ENCODE measurements around the gene BCAR3.

The BCAR3 gene

GRCh38 chr1:93588206-93588605, 93.4 kb downstream of the BCAR3 start:
- no peak overlapping the region for H3K4me2 ChIP-seq (ENCODE audit: low read depth, low read length, poor library complexity, severe bottlenecking)
- no peaks in the 10 kb centered on the region for H3K36me3 ChIP-seq (ENCODE audit: low read length)
- H3K27me3 ChIP-seq (ENCODE audit: low read length): no peaks in the 10 kb centered on the region
- H3K4me3 ChIP-seq (ENCODE audit: insufficient read depth, low read length, poor library complexity, severe bottlenecking): no peak overlapping the region
- H3K9ac ChIP-seq (ENCODE audit: low read length): no peak overlapping the region
- H3F3A ChIP-seq (ENCODE audit: insufficient read depth): no peaks in the 10 kb centered on the region
- H3K79me2 ChIP-seq (ENCODE audit: insufficient read depth, low read length): no peaks in the 10 kb centered on the region
- TF ChIP-seq EZH2phosphoT487 (conservative IDR thresholded peaks at IDR 0.05; ENCODE audit: low read length) (no peak), CTCF (IDR thresholded peaks at IDR 0.05; ENCODE audit: insufficient read depth, low read length, poor library complexity, severe bottlenecking) (no peak)
- H2AFZ ChIP-seq (ENCODE audit: low read depth, low read length, severe bottlenecking): no peak overlapping the region
- no peaks in the 10 kb centered on the region for H3K9me2 ChIP-seq (replicated peaks; ENCODE audit: insufficient read depth, low read length)
- no peaks in the 10 kb centered on the region for H4K20me1 ChIP-seq (ENCODE audit: low read depth, low read length)
- no peak overlapping the region for H3K27ac ChIP-seq (ENCODE audit: low read depth, low read length)
- H3K9me3 ChIP-seq (ENCODE audit: insufficient read depth, low read length): no peaks in the 10 kb centered on the region

GRCh38 chr1:93587354-93587753, 94.3 kb downstream of the BCAR3 start:
- no peak overlapping the region for H3K27ac ChIP-seq (ENCODE audit: low read depth, low read length)
- no peaks in the 10 kb centered on the region for H3K9me3 ChIP-seq (ENCODE audit: insufficient read depth, low read length)
- H4K20me1 ChIP-seq (ENCODE audit: low read depth, low read length): no peaks in the 10 kb centered on the region
- H3K79me2 ChIP-seq (ENCODE audit: insufficient read depth, low read length): no peaks in the 10 kb centered on the region
- no peak overlapping the region for H3K9ac ChIP-seq (ENCODE audit: low read length)
- no peak overlapping the region for H3K4me3 ChIP-seq (ENCODE audit: insufficient read depth, low read length, poor library complexity, severe bottlenecking)
- TF ChIP-seq EZH2phosphoT487 (conservative IDR thresholded peaks at IDR 0.05; ENCODE audit: low read length) (no peak), CTCF (IDR thresholded peaks at IDR 0.05; ENCODE audit: insufficient read depth, low read length, poor library complexity, severe bottlenecking) (no peak)
- no peaks in the 10 kb centered on the region for H3K27me3 ChIP-seq (ENCODE audit: low read length)
- H3K36me3 ChIP-seq (ENCODE audit: low read length): no peaks in the 10 kb centered on the region
- H3K9me2 ChIP-seq (replicated peaks; ENCODE audit: insufficient read depth, low read length): no peaks in the 10 kb centered on the region
- H3F3A ChIP-seq (ENCODE audit: insufficient read depth): no peaks in the 10 kb centered on the region
- no peak overlapping the region for H2AFZ ChIP-seq (ENCODE audit: low read depth, low read length, severe bottlenecking)
- H3K4me2 ChIP-seq (ENCODE audit: low read depth, low read length, poor library complexity, severe bottlenecking): no peak overlapping the region

GRCh38 chr1:93585059-93585966, 96.3 kb downstream of the BCAR3 start:
- H4K20me1 ChIP-seq (ENCODE audit: low read depth, low read length): no peaks in the 10 kb centered on the region
- no peak overlapping the region for H3K27ac ChIP-seq (ENCODE audit: low read depth, low read length)
- no peak overlapping the region for H3K4me3 ChIP-seq (ENCODE audit: insufficient read depth, low read length, poor library complexity, severe bottlenecking)
- H3F3A ChIP-seq (ENCODE audit: insufficient read depth): no peaks in the 10 kb centered on the region
- no peaks in the 10 kb centered on the region for H3K9me3 ChIP-seq (ENCODE audit: insufficient read depth, low read length)
- no peak overlapping the region for H3K4me2 ChIP-seq (ENCODE audit: low read depth, low read length, poor library complexity, severe bottlenecking)
- H3K79me2 ChIP-seq (ENCODE audit: insufficient read depth, low read length): no peaks in the 10 kb centered on the region
- H3K9ac ChIP-seq (ENCODE audit: low read length): no peak overlapping the region
- no peaks in the 10 kb centered on the region for H3K36me3 ChIP-seq (ENCODE audit: low read length)
- no peak overlapping the region for H2AFZ ChIP-seq (ENCODE audit: low read depth, low read length, severe bottlenecking)
- H3K27me3 ChIP-seq (ENCODE audit: low read length): no peaks in the 10 kb centered on the region
- TF ChIP-seq EZH2phosphoT487 (conservative IDR thresholded peaks at IDR 0.05; ENCODE audit: low read length): no peak
- TF ChIP-seq CTCF (IDR thresholded peaks at IDR 0.05; ENCODE audit: insufficient read depth, low read length, poor library complexity, severe bottlenecking): no peak
- no peaks in the 10 kb centered on the region for H3K9me2 ChIP-seq (replicated peaks; ENCODE audit: insufficient read depth, low read length)

Data from SU-DHL-6 (cell line).